HepG2 (cell line): ENCODE data around the gene MLN.

Experiments
- ARNT ChIP-seq: fragments of 450-650 bp; IDR thresholded peaks from 2 replicates; pipeline ENCODE4 v1.6.1; 2017
- POLR2AphosphoS5 ChIP-seq: IDR thresholded peaks from 2 replicates; pipeline ENCODE4 v1.6.1; 2012; ENCODE audit warnings: low read depth, low read length

- TF ChIP-seq POLR2AphosphoS5 (no peak), ARNT (no peak)
These were observed 47.2 kb upstream of the MLN start for GRCh38 chr6:33850869-33851541.
